ENCODE data around the gene GPR107.

Gene GPR107

GRCh38 chr9:130101915-130102314 lies 48.2 kb downstream of the GPR107 start:
- no peak for DNase-seq (ENCODE audit: low read depth, low spot score)
- H3K9ac ChIP-seq (ENCODE audit: insufficient read length): no peak overlapping the region
- H3K36me3 ChIP-seq (ENCODE audit: insufficient read depth, low read length): peaks cover 64% of the 10 kb centered on the region
- no peak for TF ChIP-seq EZH2 (IDR thresholded peaks at IDR 0.05)
- TF ChIP-seq FOXP2 (optimal IDR thresholded peaks at IDR 0.05; ENCODE audit: control extremely low read depth, extremely low read length, insufficient read depth): no peak
- TF ChIP-seq POLR2AphosphoS5 (IDR thresholded peaks at IDR 0.05; ENCODE audit: borderline replicate concordance, low read depth, low read length): no peak
- no peaks in the 10 kb centered on the region for H3K9me3 ChIP-seq (ENCODE audit: low read depth, low read length)
- H3K4me3 ChIP-seq: no peak overlapping the region
- no peak overlapping the region for H3K27ac ChIP-seq

GRCh38 chr9:130104491-130105193 lies 50.9 kb downstream of the GPR107 start:
- no peak overlapping the region for H3K9ac ChIP-seq (ENCODE audit: insufficient read length)
- no peak for DNase-seq (ENCODE audit: low read depth, low spot score)
- H3K36me3 ChIP-seq (ENCODE audit: insufficient read depth, low read length): peaks cover 64% of the 10 kb centered on the region
- TF ChIP-seq POLR2AphosphoS5 (IDR thresholded peaks at IDR 0.05; ENCODE audit: borderline replicate concordance, low read depth, low read length): no peak
- no peak for TF ChIP-seq FOXP2 (optimal IDR thresholded peaks at IDR 0.05; ENCODE audit: control extremely low read depth, extremely low read length, insufficient read depth)
- no peak for TF ChIP-seq EZH2 (IDR thresholded peaks at IDR 0.05)
- H3K27ac ChIP-seq: peak overlapping the region; percentile 71
- H3K4me3 ChIP-seq: no peak overlapping the region
- H3K9me3 ChIP-seq (ENCODE audit: low read depth, low read length): no peaks in the 10 kb centered on the region

DNA sequence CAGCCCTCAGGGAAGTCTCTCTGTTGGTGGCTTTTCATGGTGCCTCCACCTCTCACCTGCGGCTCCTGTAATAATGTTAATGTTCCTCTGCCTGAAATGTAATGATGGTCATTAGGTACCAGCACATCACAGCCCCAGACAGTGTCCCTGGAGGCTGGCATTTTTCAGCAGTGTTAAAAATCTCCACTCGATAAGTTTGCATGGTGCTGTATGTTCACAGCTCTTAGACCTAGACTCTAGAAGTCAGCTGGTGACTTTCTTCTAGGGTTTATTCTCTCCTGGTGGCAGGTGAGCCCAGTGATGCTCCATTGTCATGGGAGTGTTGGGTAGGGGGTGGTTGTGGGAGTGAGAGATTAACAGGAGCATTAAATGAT lies 53.1 kb downstream of the GPR107 start:
- Histone ChIP-seq H3K36me3 (ENCODE audit: insufficient read depth, low read length) (peaks cover 44% of the 10 kb centered on the region), H3K9ac (ENCODE audit: insufficient read length) (no peak overlapping the region), H3K9me3 (ENCODE audit: low read depth, low read length) (no peaks in the 10 kb centered on the region), H3K4me3 (no peak overlapping the region), H3K27ac (no peak overlapping the region)
- TF ChIP-seq FOXP2 (optimal IDR thresholded peaks at IDR 0.05; ENCODE audit: control extremely low read depth, extremely low read length, insufficient read depth) (no peak), POLR2AphosphoS5 (IDR thresholded peaks at IDR 0.05; ENCODE audit: borderline replicate concordance, low read depth, low read length) (no peak), EZH2 (IDR thresholded peaks at IDR 0.05) (no peak)
- no peak for DNase-seq (ENCODE audit: low read depth, low spot score)

GRCh38 chr9:130107234-130107861 lies 53.6 kb downstream of the GPR107 start:
- H3K9ac ChIP-seq (ENCODE audit: insufficient read length): no peak overlapping the region
- TF ChIP-seq FOXP2 (optimal IDR thresholded peaks at IDR 0.05; ENCODE audit: control extremely low read depth, extremely low read length, insufficient read depth) (no peak), EZH2 (IDR thresholded peaks at IDR 0.05) (no peak), POLR2AphosphoS5 (IDR thresholded peaks at IDR 0.05; ENCODE audit: borderline replicate concordance, low read depth, low read length) (no peak)
- H3K9me3 ChIP-seq (ENCODE audit: low read depth, low read length): no peaks in the 10 kb centered on the region
- peak; percentile 48 for DNase-seq (ENCODE audit: low read depth, low spot score)
- H3K36me3 ChIP-seq (ENCODE audit: insufficient read depth, low read length): peaks cover 39% of the 10 kb centered on the region
- H3K4me3 ChIP-seq: no peak overlapping the region
- no peak overlapping the region for H3K27ac ChIP-seq

DNA sequence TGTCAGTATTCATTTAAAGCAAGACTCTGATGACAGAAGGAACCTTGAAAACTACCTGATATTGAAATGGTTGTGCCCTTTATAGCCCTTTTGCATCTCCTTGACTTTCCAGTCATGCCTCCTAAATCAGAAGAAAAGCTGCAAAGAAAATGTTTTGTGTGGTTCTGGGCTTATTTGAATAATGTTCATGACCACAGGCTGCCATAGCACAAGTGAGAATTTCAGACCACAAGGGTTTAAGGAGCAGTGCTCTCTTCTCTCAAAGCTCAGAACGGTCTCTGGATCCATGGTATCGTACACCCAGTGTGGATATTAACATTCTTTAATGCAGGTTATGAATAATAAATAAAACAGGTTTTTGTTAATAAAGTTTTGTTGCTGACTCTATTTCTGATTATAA lies 54.2 kb downstream of the GPR107 start:
- H3K4me3 ChIP-seq: no peak overlapping the region
- H3K36me3 ChIP-seq (ENCODE audit: insufficient read depth, low read length): peaks cover 36% of the 10 kb centered on the region
- no peak overlapping the region for H3K27ac ChIP-seq
- H3K9ac ChIP-seq (ENCODE audit: insufficient read length): no peak overlapping the region
- DNase-seq (ENCODE audit: low read depth, low spot score): no peak
- no peaks in the 10 kb centered on the region for H3K9me3 ChIP-seq (ENCODE audit: low read depth, low read length)
- TF ChIP-seq EZH2 (IDR thresholded peaks at IDR 0.05) (no peak), POLR2AphosphoS5 (IDR thresholded peaks at IDR 0.05; ENCODE audit: borderline replicate concordance, low read depth, low read length) (no peak), FOXP2 (optimal IDR thresholded peaks at IDR 0.05; ENCODE audit: control extremely low read depth, extremely low read length, insufficient read depth) (no peak)

DNA sequence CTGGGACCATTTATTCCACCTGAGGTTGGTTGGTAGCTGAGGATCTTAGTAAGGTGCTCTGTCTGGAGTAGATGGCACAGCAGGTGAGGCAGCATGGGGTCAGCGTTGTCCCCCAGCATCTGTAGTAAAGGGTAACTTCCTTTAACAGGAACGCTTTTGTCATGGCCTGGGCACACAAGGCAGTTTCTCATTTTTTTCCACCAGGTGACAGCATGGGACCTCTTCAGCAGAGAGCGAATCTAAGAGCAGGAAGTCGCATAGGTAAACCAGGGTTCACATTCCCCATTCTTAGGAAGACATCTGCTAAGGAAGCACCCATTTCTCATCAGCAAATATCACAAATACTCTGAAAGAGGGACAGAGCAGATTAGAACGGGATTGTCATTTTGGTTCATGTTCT lies 56.5 kb downstream of the GPR107 start:
- H3K4me3 ChIP-seq: no peak overlapping the region
- TF ChIP-seq FOXP2 (optimal IDR thresholded peaks at IDR 0.05; ENCODE audit: control extremely low read depth, extremely low read length, insufficient read depth) (no peak), POLR2AphosphoS5 (IDR thresholded peaks at IDR 0.05; ENCODE audit: borderline replicate concordance, low read depth, low read length) (no peak), EZH2 (IDR thresholded peaks at IDR 0.05) (no peak)
- H3K9me3 ChIP-seq (ENCODE audit: low read depth, low read length): no peaks in the 10 kb centered on the region
- H3K9ac ChIP-seq (ENCODE audit: insufficient read length): peak overlapping the region; percentile 7
- no peak overlapping the region for H3K27ac ChIP-seq
- no peak for DNase-seq (ENCODE audit: low read depth, low spot score)
- H3K36me3 ChIP-seq (ENCODE audit: insufficient read depth, low read length): peaks cover 20% of the 10 kb centered on the region

DNA sequence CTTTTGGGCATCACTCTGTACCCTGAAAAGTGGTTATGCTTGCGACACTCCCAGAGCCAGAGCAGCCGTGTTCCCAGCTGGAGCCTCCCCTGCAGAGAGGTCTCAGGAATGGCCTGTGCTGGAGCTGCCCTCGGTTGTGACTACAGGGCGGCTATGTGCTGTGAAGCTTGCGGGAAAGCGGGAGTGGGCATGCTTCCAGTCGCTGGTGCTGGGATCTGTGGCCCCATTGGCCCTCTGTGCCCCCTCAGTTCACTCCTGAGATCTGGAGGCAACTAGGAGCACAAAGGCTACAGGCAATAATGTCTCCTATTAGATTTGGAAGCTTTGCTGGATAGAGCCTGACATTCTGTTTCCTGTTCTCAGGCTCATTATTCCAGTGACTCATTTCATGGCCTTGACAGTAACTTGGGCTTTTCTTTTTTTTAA lies 56.9 kb downstream of the GPR107 start:
- Histone ChIP-seq H3K9me3 (ENCODE audit: low read depth, low read length) (no peaks in the 10 kb centered on the region), H3K27ac (no peak overlapping the region), H3K4me3 (no peak overlapping the region), H3K9ac (ENCODE audit: insufficient read length) (peak overlapping the region; percentile 7), H3K36me3 (ENCODE audit: insufficient read depth, low read length) (peaks cover 20% of the 10 kb centered on the region)
- TF ChIP-seq FOXP2 (optimal IDR thresholded peaks at IDR 0.05; ENCODE audit: control extremely low read depth, extremely low read length, insufficient read depth): no peak
- TF ChIP-seq EZH2 (IDR thresholded peaks at IDR 0.05): no peak
- TF ChIP-seq POLR2AphosphoS5 (IDR thresholded peaks at IDR 0.05; ENCODE audit: borderline replicate concordance, low read depth, low read length): no peak
- DNase-seq (ENCODE audit: low read depth, low spot score): no peak

DNA sequence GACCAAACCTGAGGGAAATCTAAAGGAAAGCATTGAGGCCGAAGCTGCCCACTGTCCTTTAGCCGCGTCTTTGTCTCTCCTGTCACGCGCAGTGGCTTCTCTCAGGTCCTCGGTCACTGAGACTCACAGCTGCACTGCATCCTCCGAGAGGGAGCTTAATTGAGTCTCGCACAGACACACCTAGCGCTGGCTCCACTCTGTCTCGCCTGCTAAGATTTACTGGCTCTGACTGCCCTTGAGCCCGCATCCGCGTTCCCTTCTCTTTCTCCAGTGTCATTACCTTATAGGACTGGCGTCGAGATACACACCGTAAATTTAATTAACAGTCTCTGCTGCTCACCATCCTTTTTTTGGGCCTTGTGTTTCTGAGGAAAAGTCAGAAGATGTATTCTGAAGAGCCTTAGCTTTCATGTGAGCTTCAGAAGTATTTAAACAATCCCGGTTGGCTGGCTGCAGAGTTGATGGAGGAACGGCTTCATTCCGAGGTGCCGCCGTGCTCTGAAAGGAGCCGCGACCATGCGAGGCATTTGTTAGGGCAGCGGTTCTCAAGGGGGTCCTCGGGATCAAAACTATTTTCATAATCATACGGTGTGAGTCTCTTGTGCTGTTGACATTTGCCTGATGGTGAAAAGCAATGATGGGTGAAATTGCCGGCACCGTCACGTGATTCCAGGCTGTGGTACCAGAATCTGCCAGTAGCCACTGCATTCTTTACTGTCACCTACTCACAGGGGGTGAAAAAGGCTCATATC lies 58.3 kb downstream of the GPR107 start:
- TF ChIP-seq FOXP2 (optimal IDR thresholded peaks at IDR 0.05; ENCODE audit: control extremely low read depth, extremely low read length, insufficient read depth) (no peak), POLR2AphosphoS5 (IDR thresholded peaks at IDR 0.05; ENCODE audit: borderline replicate concordance, low read depth, low read length) (no peak)
- Histone ChIP-seq H3K36me3 (ENCODE audit: insufficient read depth, low read length) (peaks cover 16% of the 10 kb centered on the region), H3K27ac (0 out of 2 replicates have a peak overlapping the region, but pooled peaks have one; percentile 1), H3K9me3 (ENCODE audit: low read depth, low read length) (no peaks in the 10 kb centered on the region), H3K9ac (ENCODE audit: insufficient read length) (no peak overlapping the region), H3K4me3 (no peak overlapping the region)
- no peak for DNase-seq (ENCODE audit: low read depth, low spot score)
